ENCODE measurements around the gene NAV3. TPM values are rescaled to one million over a fixed set of nuclear protein-coding genes. Genes with fewer than 3 reads are reported as not detected.

Gene NAV3
- total RNA-seq, 6 experiments from 2014 or later: 0.22 to 3.2 (median 1.2) TPM

DNA sequence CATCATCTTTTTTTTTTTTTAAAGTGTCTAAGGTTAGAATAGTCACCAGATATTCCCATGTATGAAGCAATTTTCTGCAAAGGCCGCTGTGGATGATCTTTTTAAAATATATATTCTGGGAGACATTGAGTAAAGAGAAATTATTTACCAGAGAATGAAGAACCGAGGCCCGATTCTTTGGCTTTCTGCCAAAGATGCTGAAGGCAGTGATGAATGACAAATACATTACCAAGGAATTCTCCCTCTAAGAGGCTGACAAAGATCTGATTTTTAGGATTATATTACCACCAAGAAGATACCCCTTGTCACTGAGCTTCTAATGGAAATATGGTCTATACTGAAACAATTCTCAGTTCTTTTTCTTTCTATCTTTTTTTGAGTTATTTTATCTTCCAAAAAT is 336.8 kb downstream of the NAV3 start:
- no peak overlapping the region for H3K27ac ChIP-seq
- H3K4me3 ChIP-seq: no peak overlapping the region
- intact Hi-C loops (cut with DNase I): no loop called here
- H3K4me1 ChIP-seq: no peaks in the 10 kb centered on the region
- TF ChIP-seq, protein P1, sequence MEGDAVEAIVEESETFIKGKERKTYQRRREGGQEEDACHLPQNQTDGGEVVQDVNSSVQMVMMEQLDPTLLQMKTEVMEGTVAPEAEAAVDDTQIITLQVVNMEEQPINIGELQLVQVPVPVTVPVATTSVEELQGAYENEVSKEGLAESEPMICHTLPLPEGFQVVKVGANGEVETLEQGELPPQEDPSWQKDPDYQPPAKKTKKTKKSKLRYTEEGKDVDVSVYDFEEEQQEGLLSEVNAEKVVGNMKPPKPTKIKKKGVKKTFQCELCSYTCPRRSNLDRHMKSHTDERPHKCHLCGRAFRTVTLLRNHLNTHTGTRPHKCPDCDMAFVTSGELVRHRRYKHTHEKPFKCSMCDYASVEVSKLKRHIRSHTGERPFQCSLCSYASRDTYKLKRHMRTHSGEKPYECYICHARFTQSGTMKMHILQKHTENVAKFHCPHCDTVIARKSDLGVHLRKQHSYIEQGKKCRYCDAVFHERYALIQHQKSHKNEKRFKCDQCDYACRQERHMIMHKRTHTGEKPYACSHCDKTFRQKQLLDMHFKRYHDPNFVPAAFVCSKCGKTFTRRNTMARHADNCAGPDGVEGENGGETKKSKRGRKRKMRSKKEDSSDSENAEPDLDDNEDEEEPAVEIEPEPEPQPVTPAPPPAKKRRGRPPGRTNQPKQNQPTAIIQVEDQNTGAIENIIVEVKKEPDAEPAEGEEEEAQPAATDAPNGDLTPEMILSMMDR (IDR thresholded peaks at IDR 0.05): no peak
- TF ChIP-seq POLR2A (IDR thresholded peaks at IDR 0.05): no peak
- H3K36me3 ChIP-seq: no peaks in the 10 kb centered on the region
- DNase-seq (no peak), ATAC-seq (no peak)
- no peaks in the 10 kb centered on the region for H3K9me3 ChIP-seq
- no peaks in the 10 kb centered on the region for H3K27me3 ChIP-seq
- WGBS (ENCODE audit: insufficient coverage, low coverage, low lambda C conversion rate, missing lambda C conversion rate): 36% methylated on average over 3 of the region's 3 CpGs

DNA sequence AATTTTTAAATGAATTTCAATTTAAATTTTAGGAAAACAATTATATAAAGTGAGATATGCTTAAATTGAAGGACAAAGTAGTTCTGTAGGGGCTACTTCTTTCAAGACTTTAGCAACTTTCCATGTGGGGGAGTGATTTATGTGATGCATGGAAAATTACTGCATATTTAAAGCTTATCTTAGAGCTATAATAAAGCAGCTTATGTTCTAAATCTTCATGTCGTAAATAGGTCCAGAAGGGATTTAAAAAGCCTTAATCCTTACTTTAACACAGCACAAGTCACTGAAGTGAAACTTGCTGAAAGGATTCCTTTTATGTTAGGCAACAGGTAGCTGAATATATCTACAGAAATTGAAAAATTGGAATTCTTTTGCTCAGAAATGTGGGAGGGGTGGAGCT is 340.4 kb downstream of the NAV3 start:
- no peak for ATAC-seq
- Histone ChIP-seq H3K27ac (no peak overlapping the region), H3K9me3 (no peaks in the 10 kb centered on the region), H3K4me1 (no peaks in the 10 kb centered on the region), H3K4me3 (no peak overlapping the region), H3K27me3 (no peaks in the 10 kb centered on the region), H3K36me3 (no peaks in the 10 kb centered on the region)
- 35% methylated on average over 1 of the region's 1 CpG for WGBS (ENCODE audit: insufficient coverage, low coverage, low lambda C conversion rate, missing lambda C conversion rate)
- intact Hi-C loops (cut with DNase I): no loop called here
- TF ChIP-seq, protein P1 (IDR thresholded peaks at IDR 0.05): no peak
- no peak for TF ChIP-seq POLR2A (IDR thresholded peaks at IDR 0.05)
- DNase-seq: no peak

DNA sequence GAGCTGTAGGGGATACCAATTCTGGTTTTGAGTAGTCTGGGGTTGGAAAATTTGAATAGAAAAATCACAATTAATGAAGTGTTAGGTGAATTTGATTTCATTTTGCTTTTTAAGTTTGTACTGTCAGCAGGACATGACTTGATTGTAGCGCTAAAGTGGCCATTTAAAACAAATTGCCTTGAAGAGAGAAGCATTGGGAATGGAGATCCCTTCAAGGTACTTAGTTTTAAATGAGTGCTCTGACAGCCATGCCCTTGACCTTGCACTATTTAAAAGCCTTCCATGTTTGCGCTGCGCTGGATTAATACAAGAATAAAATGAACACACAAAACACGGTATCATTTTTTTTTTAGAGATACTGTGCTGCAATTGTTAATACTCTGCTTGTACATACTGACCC is 345.9 kb downstream of the NAV3 start:
- no peaks in the 10 kb centered on the region for H3K27me3 ChIP-seq
- H3K9me3 ChIP-seq: no peaks in the 10 kb centered on the region
- ATAC-seq (no peak), DNase-seq (no peak)
- 74% methylated on average over 4 of the region's 4 CpGs for WGBS (ENCODE audit: insufficient coverage, low coverage, low lambda C conversion rate, missing lambda C conversion rate)
- TF ChIP-seq, protein P1 (IDR thresholded peaks at IDR 0.05): no peak
- TF ChIP-seq POLR2A (IDR thresholded peaks at IDR 0.05): no peak
- no peak overlapping the region for H3K4me3 ChIP-seq
- H3K4me1 ChIP-seq: no peaks in the 10 kb centered on the region
- H3K36me3 ChIP-seq: no peaks in the 10 kb centered on the region
- no peak overlapping the region for H3K27ac ChIP-seq
- intact Hi-C loops (cut with DNase I): no loop called here

DNA sequence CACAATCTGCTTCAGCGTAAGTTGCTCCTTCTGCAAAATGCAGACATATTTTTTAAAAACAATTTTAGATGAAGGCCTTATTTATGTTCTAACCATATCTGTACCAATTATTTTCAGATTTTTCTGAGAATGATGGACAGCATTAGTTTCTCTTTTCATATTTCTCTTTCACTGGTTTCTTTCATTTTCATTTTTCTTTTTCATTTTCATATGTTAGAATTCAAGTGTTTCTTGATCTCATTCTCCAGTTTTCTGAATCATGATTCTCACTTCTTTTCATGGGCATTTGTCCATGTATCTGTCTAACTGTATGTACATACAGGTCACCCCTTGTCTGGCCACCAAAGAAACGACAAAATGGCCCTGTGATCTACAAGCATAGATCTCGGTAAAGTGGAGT is 346.6 kb downstream of the NAV3 start:
- Histone ChIP-seq H3K4me1 (no peaks in the 10 kb centered on the region), H3K4me3 (no peak overlapping the region), H3K9me3 (no peaks in the 10 kb centered on the region), H3K36me3 (no peaks in the 10 kb centered on the region), H3K27me3 (no peaks in the 10 kb centered on the region), H3K27ac (no peak overlapping the region)
- TF ChIP-seq POLR2A (IDR thresholded peaks at IDR 0.05): no peak
- TF ChIP-seq, protein P1 (IDR thresholded peaks at IDR 0.05): no peak
- ATAC-seq (no peak), DNase-seq (no peak)
- WGBS (ENCODE audit: insufficient coverage, low coverage, low lambda C conversion rate, missing lambda C conversion rate): 78% methylated on average over 3 of the region's 3 CpGs
- intact Hi-C loops (cut with DNase I): no loop called here

DNA sequence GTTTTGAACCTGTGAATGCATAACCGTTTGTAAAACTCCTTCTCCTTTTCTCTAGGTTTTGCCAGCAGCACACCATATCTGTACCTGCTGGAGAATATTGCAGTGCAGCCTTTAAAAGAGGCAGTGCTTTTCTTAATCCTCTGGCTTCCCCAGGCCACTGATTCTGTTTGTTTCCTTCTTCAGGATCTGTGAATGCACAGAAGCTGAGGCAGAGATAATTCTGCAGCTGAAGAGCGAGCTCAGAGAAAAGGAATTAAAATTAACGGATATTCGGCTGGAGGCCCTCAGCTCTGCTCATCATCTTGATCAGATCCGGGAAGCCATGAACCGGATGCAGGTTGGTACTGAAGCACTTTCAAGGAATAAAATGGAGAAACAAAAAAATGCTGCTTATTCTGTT is 348.7 kb downstream of the NAV3 start:
- intact Hi-C loops (cut with DNase I): no loop called here
- H3K36me3 ChIP-seq: no peaks in the 10 kb centered on the region
- no peak for DNase-seq
- no peak overlapping the region for H3K27ac ChIP-seq
- TF ChIP-seq, protein P1 (IDR thresholded peaks at IDR 0.05): no peak
- TF ChIP-seq POLR2A (IDR thresholded peaks at IDR 0.05): no peak
- no peaks in the 10 kb centered on the region for H3K27me3 ChIP-seq
- no peaks in the 10 kb centered on the region for H3K9me3 ChIP-seq
- no peak for ATAC-seq
- H3K4me3 ChIP-seq: no peak overlapping the region
- 44% methylated on average over 6 of the region's 6 CpGs for WGBS (ENCODE audit: insufficient coverage, low coverage, low lambda C conversion rate, missing lambda C conversion rate)
- H3K4me1 ChIP-seq: no peaks in the 10 kb centered on the region

All from right lobe of liver (tissue), 6 donors.